Bronchial epithelial cell (primary cell): ENCODE results near the gene D2HGDH. TPM values are rescaled to one million over a fixed set of nuclear protein-coding genes. Genes with fewer than 3 reads are reported as not detected.

ENCODE experiments used
- DNase-seq: peaks from one replicate; pipeline ENCODE4 v3.0.0-alpha.2; 2010; ENCODE audit warnings: low read depth
- FAIRE-seq: peaks from 2 replicates; lab custom pipeline; 2011; peaks lifted over from hg19 to GRCh38; lab: Jason Lieb, UNC
- H3K27me3 ChIP-seq: 2 replicates; pipeline ENCODE4 v1.5.1; 2011; ENCODE audit warnings: low read length; ENCODE audit not compliant: control insufficient read depth, insufficient read depth
- H3K36me3 ChIP-seq: 2 replicates; pipeline ENCODE4 v1.5.1; 2011; ENCODE audit warnings: low read length; ENCODE audit not compliant: control insufficient read depth, insufficient read depth
- H3K4me3 ChIP-seq: 2 replicates; pipeline ENCODE4 v1.5.1; 2011; ENCODE audit warnings: mild to moderate bottlenecking, low read depth, low read length, control low read depth
- CTCF ChIP-seq: IDR thresholded peaks from 2 replicates; pipeline ENCODE4 v1.5.1; 2011; ENCODE audit warnings: mild to moderate bottlenecking, moderate library complexity, low read length, control low read depth, inconsistent platforms; ENCODE audit not compliant: insufficient read depth, severe bottlenecking
- total RNA-seq: library from RNA; depleted of rRNA; stranded (reverse); fragments of >200 nt; gene quantifications from 2 replicates; pipeline ENCODE4 v1.2.1, GENCODE V29; 2014

D2HGDH gene
- total RNA-seq, 1 donor from 2014 or later: 10.3 TPM

- Histone ChIP-seq H3K4me3 (no peak overlapping the region), H3K27me3 (no peaks in the 10 kb centered on the region), H3K36me3 (no peaks in the 10 kb centered on the region)
- FAIRE-seq (no peak), DNase-seq (no peak)
- no peak for TF ChIP-seq CTCF
These were observed 35.4 kb downstream of the D2HGDH start for GRCh38 chr2:241769819-241770184.

GRCh38 chr2:241770185-241770935, 35.9 kb downstream of the D2HGDH start:
- DNase-seq (no peak), FAIRE-seq (no peak)
- no peak for TF ChIP-seq CTCF
- Histone ChIP-seq H3K27me3 (no peaks in the 10 kb centered on the region), H3K36me3 (no peaks in the 10 kb centered on the region), H3K4me3 (no peak overlapping the region)

- no peak for TF ChIP-seq CTCF
- no peaks in the 10 kb centered on the region for H3K36me3 ChIP-seq
- H3K4me3 ChIP-seq: no peak overlapping the region
- FAIRE-seq (no peak), DNase-seq (no peak)
- no peaks in the 10 kb centered on the region for H3K27me3 ChIP-seq
These were observed 36.5 kb downstream of the D2HGDH start for GRCh38 chr2:241770936-241771285.

DNA sequence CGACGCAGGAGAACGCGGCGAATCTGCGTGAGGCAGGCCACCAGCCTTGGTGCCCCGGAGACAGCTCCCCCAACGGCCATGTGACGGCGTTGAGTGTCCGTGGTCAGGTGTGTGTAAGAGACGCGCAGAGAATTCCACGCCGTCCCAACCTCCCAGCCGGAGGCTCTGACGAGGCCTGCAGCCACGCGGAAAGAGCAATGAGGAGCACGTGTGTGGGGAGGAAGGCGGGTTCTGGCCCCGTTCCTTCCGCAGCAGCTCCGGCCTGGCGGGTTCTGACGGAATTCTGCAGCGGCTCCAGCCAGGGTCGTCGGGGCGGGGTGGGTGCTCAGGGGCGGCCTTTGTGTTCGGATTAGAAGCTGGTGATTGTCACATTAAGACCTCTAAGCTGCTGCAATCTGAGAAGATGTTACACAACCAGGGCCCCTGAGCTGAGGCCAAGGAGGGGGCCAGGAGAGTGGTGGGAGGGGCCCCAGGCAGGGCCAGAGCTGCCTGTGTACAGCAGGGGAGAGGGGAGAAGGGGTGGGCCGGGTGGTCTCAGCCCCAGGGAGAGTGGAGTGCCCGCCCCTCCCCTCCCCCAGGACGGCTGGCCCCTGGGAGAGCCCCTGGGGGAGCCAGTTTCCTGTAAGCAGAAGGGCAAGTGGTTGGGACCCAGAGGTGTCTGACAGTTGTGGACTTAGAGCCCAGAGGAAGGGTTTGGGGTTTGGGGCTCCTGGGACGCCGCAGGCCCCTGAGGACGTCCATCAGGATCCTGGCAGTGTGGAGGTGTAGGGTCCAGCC, 37.0 kb downstream of the D2HGDH start:
- H3K27me3 ChIP-seq: no peaks in the 10 kb centered on the region
- no peak for FAIRE-seq
- H3K4me3 ChIP-seq: no peak overlapping the region

DNA sequence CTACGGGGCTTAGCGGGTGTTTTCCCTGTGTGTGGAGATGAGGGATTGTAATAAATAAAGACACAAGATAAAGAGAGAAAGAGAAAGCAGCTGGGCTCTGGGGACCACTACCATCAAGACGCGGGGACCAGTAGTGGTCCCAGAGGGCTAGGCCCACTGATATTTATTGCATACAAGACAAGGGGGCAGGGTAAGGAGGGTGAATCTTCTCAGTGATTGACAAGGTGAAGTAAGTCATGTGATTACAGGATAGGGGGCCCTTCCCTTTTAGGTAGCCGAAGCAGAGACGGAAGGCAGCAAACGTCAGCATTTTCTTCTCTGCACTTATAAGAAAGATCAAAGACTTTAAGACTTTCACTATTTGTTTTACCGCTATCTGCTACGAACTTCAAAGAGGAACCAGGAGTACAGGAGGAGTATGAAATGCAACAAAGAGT, 37.7 kb downstream of the D2HGDH start:
- Histone ChIP-seq H3K27me3 (no peaks in the 10 kb centered on the region), H3K4me3 (no peak overlapping the region), H3K36me3 (no peaks in the 10 kb centered on the region)
- DNase-seq: no peak
- no peak for TF ChIP-seq CTCF
- FAIRE-seq: no peak

More for the DNA sequence above, 37.0 kb downstream of the D2HGDH start:
- DNase-seq: no peak
- TF ChIP-seq CTCF: no peak
- no peaks in the 10 kb centered on the region for H3K36me3 ChIP-seq
